Measurements from ENCODE around the gene CDRT4.

Gene CDRT4

GRCh38 chr17:15432807-15433611 lies 34.4 kb downstream of the CDRT4 start:
- peak; percentile 85 for DNase-seq (ENCODE audit: low read depth)
- TF ChIP-seq, protein P1, sequence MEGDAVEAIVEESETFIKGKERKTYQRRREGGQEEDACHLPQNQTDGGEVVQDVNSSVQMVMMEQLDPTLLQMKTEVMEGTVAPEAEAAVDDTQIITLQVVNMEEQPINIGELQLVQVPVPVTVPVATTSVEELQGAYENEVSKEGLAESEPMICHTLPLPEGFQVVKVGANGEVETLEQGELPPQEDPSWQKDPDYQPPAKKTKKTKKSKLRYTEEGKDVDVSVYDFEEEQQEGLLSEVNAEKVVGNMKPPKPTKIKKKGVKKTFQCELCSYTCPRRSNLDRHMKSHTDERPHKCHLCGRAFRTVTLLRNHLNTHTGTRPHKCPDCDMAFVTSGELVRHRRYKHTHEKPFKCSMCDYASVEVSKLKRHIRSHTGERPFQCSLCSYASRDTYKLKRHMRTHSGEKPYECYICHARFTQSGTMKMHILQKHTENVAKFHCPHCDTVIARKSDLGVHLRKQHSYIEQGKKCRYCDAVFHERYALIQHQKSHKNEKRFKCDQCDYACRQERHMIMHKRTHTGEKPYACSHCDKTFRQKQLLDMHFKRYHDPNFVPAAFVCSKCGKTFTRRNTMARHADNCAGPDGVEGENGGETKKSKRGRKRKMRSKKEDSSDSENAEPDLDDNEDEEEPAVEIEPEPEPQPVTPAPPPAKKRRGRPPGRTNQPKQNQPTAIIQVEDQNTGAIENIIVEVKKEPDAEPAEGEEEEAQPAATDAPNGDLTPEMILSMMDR (conservative IDR thresholded peaks at IDR 0.05; ENCODE audit: low read length), result no peak

GRCh38 chr17:15431766-15432165 lies 35.7 kb downstream of the CDRT4 start:
- no peak for DNase-seq (ENCODE audit: low read depth)
- TF ChIP-seq, protein P1 (conservative IDR thresholded peaks at IDR 0.05; ENCODE audit: low read length), result no peak
- H3K4me3 ChIP-seq (ENCODE audit: low read length), result no peak overlapping the region

More at GRCh38 chr17:15432807-15433611, 34.4 kb downstream of the CDRT4 start:
- no peak overlapping the region for H3K4me3 ChIP-seq (ENCODE audit: low read length)

DNA sequence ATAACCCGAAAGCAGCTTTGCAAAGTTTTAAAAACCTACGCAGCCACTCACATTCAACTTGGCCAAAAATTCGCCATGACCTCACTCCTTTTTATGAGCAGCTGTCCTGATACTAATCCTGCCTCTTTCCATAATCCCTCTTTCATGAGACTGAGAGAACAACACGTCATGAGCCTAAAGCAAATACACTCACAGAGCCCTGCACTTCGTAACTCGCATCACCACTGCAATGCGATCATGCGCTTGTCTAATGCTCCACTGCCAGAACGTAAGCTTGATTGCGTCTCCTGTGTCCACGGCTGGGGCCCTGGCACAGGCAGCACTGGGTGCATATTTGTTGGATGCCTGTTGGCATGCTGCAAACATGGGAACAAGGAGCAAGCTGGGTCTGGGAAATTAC lies 36.2 kb downstream of the CDRT4 start:
- TF ChIP-seq, protein P1 (conservative IDR thresholded peaks at IDR 0.05; ENCODE audit: low read length), result no peak
- peak; percentile 35 for DNase-seq (ENCODE audit: low read depth)
- H3K4me3 ChIP-seq (ENCODE audit: low read length), result no peak overlapping the region

DNA sequence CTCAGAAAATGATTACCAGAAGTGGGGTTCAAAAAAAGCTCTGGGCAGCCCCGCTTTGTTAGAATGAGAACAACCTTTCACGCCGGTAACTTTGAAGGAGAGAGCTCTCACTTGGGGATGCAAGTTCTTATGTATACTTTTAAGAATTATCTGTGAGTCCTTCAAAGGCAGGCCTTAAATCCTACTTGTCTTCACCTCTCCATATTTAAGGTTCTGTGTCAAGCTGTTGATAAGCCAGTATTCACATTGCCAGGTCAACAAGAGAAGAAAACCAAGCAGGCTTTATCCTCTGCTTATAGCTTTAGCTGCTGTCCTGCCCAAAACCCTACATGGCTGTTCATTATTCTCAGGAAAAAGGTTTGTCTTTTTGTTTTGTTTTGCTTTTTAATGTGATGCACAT lies 42.9 kb downstream of the CDRT4 start:
- H3K4me3 ChIP-seq (ENCODE audit: low read length), result no peak overlapping the region
- TF ChIP-seq, protein P1 (conservative IDR thresholded peaks at IDR 0.05; ENCODE audit: low read length), result no peak
- no peak for DNase-seq (ENCODE audit: low read depth)

GRCh38 chr17:15422392-15422965 lies 44.9 kb downstream of the CDRT4 start:
- H3K4me3 ChIP-seq (ENCODE audit: low read length), result no peak overlapping the region
- DNase-seq (ENCODE audit: low read depth), result no peak
- TF ChIP-seq, protein P1 (conservative IDR thresholded peaks at IDR 0.05; ENCODE audit: low read length), result no peak

- H3K4me3 ChIP-seq (ENCODE audit: low read length), result no peak overlapping the region
- TF ChIP-seq, protein P1 (conservative IDR thresholded peaks at IDR 0.05; ENCODE audit: low read length), result no peak
- DNase-seq (ENCODE audit: low read depth), result no peak
Measured at GRCh38 chr17:15418781-15419180, 48.6 kb downstream of the CDRT4 start.
